Memory B cell (primary cell): ENCODE results near the gene CORO1C.

ENCODE experiments used
- ATAC-seq: fragments of 150-1000 bp; cut with Tn5 transposase; 2 replicates; pipeline ENCODE4 v1.10.0; 2021; ENCODE audit warnings: low read depth, mild to moderate bottlenecking, moderate library complexity
- DNase-seq, 2 donors: peaks; one replicate each; pipeline ENCODE4 v3.0.0; 2022; ENCODE audit warnings: low spot score in 2 of 2
- H3K27ac Mint-ChIP-seq: one replicate; pipeline ENCODE4 v1.8.0; 2022; ENCODE audit warnings: mild to moderate bottlenecking, moderate library complexity, mixed read lengths
- H3K27me3 Mint-ChIP-seq: one replicate; pipeline ENCODE4 v1.8.0; 2022; ENCODE audit warnings: mixed read lengths
- H3K36me3 Mint-ChIP-seq: one replicate; pipeline ENCODE4 v1.8.0; 2022; ENCODE audit warnings: mild to moderate bottlenecking, mixed read lengths
- H3K4me1 Mint-ChIP-seq: one replicate; pipeline ENCODE4 v1.8.0; 2022; ENCODE audit warnings: mixed read lengths
- H3K4me3 Mint-ChIP-seq: one replicate; pipeline ENCODE4 v1.8.0; 2022; ENCODE audit warnings: mild to moderate bottlenecking, moderate library complexity, mixed read lengths
- H3K9me3 Mint-ChIP-seq: one replicate; pipeline ENCODE4 v1.8.0; 2022; ENCODE audit warnings: mixed read lengths

Gene CORO1C

GRCh38 chr12:108644811-108645120 is 86.6 kb downstream of the CORO1C start:
- H3K9me3 Mint-ChIP-seq: no peaks in the 10 kb centered on the region
- no peak overlapping the region for H3K27ac Mint-ChIP-seq
- DNase-seq: no peak
- H3K4me1 Mint-ChIP-seq: peaks cover 51% of the 10 kb centered on the region
- no peak overlapping the region for H3K4me3 Mint-ChIP-seq
- ATAC-seq: no peak
- H3K36me3 Mint-ChIP-seq: peaks cover 33% of the 10 kb centered on the region
- no peaks in the 10 kb centered on the region for H3K27me3 Mint-ChIP-seq

- H3K4me3 Mint-ChIP-seq: no peak overlapping the region
- H3K27me3 Mint-ChIP-seq: no peaks in the 10 kb centered on the region
- no peaks in the 10 kb centered on the region for H3K9me3 Mint-ChIP-seq
- H3K36me3 Mint-ChIP-seq: peaks cover 33% of the 10 kb centered on the region
- DNase-seq: no peak
- peaks cover 51% of the 10 kb centered on the region for H3K4me1 Mint-ChIP-seq
- no peak for ATAC-seq
- H3K27ac Mint-ChIP-seq: peak overlapping the region; percentile 73
Observed at GRCh38 chr12:108643941-108644810, 87.1 kb downstream of the CORO1C start.

GRCh38 chr12:108642899-108643654 is 88.2 kb downstream of the CORO1C start:
- peaks cover 59% of the 10 kb centered on the region for H3K4me1 Mint-ChIP-seq
- no peak overlapping the region for H3K4me3 Mint-ChIP-seq

DNA sequence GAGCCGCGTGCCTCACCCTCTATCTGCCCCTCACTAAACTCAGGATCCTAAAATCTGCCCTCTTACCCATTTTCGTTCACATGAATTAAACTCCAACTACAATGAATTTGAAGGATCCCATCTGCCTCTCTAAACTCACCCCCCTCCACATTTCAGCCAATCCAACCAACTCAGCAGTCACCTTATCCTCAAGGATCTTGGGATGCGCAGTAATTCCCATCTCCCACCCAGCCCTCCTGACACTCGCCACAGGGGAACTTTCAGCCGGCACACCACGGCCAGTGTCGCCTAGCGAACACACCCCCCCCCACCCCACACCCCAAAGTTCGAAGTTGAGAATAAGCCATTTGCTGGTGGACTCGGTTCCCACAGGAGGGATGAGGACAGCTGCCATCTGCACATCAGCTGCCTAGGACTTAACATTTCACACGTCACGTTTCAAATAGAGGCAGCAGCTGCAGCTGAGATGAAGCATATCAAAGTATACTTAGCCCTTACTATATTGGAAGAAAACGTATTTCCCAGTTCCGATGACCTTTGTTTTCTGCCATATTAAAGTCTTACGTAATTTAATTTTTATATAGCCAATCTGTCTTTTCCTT is 88.9 kb downstream of the CORO1C start:
- Mint-ChIP-seq H3K27me3 (no peaks in the 10 kb centered on the region), H3K4me1 (peaks cover 59% of the 10 kb centered on the region), H3K27ac (peak overlapping the region; percentile 90), H3K4me3 (peak overlapping the region; percentile 56), H3K36me3 (peaks cover 30% of the 10 kb centered on the region), H3K9me3 (no peaks in the 10 kb centered on the region)
- ATAC-seq: peak; percentile 67
- DNase-seq: no peak

More at GRCh38 chr12:108642899-108643654, 88.2 kb downstream of the CORO1C start:
- Mint-ChIP-seq H3K9me3 (no peaks in the 10 kb centered on the region), H3K27me3 (no peaks in the 10 kb centered on the region), H3K27ac (peak overlapping the region; percentile 90), H3K36me3 (peaks cover 32% of the 10 kb centered on the region)
- DNase-seq: no peak
- ATAC-seq: no peak

DNA sequence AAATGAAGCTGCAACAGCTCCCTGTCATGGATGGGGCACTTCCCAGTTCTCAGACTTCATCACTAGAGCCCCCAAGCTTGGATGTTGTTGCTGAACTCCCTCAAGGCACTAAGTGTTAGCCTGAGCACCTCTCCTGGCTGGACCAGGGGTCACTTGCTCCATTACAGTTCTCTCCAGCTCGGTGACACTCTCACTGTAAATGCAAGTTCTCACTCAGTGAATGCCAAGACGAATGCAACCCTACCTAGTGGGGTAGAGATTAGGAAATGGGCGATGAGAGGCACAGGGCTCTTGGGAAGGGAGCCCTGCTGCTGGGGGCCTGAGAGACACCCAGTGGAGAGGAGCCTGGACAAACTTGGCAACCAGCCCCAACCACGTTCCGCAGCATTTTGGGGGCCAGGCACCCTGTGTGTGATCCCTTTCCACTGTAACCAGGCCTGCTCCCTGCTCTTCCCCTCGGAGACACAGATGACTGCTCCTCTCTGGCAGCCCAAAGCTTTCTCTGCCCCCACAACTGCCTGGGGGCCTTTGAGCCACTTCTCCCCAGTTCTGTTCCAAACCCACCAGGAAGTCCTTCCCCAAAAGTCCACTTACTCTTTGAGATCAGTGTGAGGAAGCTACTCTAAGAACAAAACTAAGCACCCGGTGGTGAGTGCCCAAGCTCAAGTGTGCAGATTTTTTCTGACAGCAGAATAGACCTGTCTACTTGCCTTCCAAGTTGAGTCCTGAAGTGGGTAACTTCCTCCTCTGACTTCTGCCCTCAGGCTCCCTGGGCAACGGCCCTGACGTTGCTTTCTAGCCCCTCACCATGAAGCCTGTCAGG is 89.7 kb downstream of the CORO1C start:
- Mint-ChIP-seq H3K4me1 (peaks cover 56% of the 10 kb centered on the region), H3K27me3 (no peaks in the 10 kb centered on the region), H3K9me3 (no peaks in the 10 kb centered on the region), H3K36me3 (peaks cover 28% of the 10 kb centered on the region), H3K27ac (peak overlapping the region; percentile 90), H3K4me3 (peak overlapping the region; percentile 56)
- ATAC-seq (peak; percentile 42), DNase-seq (no peak)

DNA sequence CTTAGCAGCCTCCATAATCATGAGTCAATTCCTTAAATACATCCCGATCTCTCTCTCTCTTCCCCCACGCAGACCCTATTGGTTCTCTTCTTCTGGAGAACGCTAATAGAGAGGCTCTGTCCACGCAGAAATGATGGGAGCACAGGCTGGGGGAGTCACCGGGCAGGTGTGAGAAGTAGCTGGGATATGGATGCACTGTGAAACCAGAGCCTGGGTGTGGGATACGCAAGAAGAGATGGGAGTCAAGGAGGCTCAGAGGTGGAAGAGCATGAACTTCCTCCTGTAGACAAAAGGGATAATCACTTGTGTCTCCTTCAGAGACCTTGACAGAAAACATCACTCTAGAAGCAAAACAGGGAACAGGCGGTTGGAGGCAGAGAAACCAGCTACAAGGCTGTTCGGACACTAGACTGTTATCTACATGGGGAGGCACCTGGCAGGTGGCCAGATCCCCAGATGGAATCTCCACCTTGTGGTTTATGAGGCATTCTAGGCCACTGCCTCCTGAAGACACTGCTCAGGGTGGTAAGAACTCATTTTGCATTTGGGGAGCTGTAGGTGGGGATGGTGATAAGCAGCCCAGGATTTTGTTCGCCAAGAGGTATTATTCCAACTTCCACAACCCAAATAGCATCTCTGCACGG is 90.4 kb downstream of the CORO1C start:
- DNase-seq (no peak), ATAC-seq (no peak)
- Mint-ChIP-seq H3K36me3 (peaks cover 25% of the 10 kb centered on the region), H3K27me3 (no peaks in the 10 kb centered on the region), H3K4me1 (peaks cover 54% of the 10 kb centered on the region), H3K27ac (peak overlapping the region; percentile 90), H3K9me3 (no peaks in the 10 kb centered on the region), H3K4me3 (peak overlapping the region; percentile 14)

GRCh38 chr12:108638997-108639822 is 92.1 kb downstream of the CORO1C start:
- Mint-ChIP-seq H3K27me3 (no peaks in the 10 kb centered on the region), H3K4me1 (peaks cover 53% of the 10 kb centered on the region), H3K9me3 (no peaks in the 10 kb centered on the region), H3K4me3 (peak overlapping the region; percentile 27), H3K36me3 (peaks cover 15% of the 10 kb centered on the region), H3K27ac (peak overlapping the region; percentile 90)
- no peak for ATAC-seq
- DNase-seq: no peak

DNA sequence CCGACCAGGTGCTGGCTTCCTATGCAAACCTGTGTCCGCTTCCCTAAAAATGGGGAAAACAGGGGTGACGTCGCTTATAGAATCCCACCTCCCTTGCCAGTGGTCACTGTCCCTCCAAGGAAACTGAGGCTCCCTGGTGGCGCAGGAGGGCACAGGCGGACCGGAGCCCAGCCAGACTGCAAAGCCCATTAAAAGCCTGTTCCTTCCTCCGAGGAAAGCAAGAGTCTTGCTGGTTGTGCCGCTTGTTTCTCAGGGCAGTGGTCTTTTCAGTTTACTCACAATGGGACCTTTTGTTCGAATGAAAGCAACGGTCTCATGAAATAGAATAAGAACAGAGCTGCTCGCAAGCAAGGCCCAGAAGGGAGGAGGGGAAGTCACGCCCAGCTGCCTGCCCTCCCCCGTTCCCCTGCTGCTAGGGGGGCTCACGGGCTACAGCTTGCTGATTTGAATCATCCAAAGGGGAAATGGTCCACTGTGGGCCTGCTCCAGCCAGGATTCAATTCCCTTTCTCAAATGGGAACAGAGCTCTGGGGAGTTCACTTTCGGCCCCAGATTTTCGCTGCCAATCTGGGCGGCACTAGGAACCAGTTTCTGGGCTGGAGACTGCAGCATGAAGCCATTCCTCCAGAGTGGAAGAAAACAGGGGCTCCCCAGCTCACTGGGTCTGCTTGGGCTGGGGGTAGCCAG is 93.0 kb downstream of the CORO1C start:
- peak overlapping the region; percentile 68 for H3K4me3 Mint-ChIP-seq
- peaks cover 55% of the 10 kb centered on the region for H3K4me1 Mint-ChIP-seq
- peak overlapping the region; percentile 90 for H3K27ac Mint-ChIP-seq
- peaks cover 13% of the 10 kb centered on the region for H3K36me3 Mint-ChIP-seq
- ATAC-seq (no peak), DNase-seq (no peak)
- no peaks in the 10 kb centered on the region for H3K9me3 Mint-ChIP-seq
- no peaks in the 10 kb centered on the region for H3K27me3 Mint-ChIP-seq

DNA sequence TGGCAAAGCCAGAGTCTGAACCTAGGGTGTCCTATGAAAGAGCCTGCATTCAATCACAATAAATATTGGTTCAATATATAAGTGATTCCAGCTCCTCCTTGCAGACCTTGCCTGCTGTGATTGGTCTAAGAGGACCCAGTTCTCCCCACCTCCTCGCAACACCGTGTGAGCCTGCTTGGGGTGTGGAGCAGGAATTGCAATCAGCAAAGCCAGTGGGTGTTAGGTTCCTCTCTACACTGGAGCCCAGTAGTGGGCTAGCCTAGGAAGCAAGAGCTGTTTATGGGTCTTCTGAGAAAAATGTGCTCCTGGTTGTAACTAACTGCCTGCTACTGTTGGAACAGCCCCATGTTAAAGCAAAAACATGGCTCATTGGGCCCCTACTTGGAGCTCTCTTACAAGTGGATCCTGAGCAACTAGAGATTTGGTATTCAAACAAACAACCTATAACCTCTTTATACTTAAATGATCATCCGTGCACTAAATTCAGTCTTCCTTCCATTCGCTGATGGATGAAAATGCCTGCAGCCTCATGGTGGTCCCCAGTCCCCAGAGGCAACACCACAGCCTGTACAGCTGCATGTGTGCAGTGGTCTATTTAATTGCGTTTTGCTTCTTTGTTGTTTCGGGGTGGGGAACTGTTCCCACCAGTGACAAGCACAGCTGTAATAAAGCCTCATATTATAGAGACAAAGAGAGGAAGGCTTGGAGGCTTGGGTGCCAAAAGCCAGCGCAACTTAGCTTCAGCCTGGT is 93.9 kb downstream of the CORO1C start:
- Mint-ChIP-seq H3K9me3 (no peaks in the 10 kb centered on the region), H3K4me1 (peaks cover 59% of the 10 kb centered on the region), H3K4me3 (peak overlapping the region; percentile 78), H3K36me3 (peaks cover 13% of the 10 kb centered on the region), H3K27ac (peak overlapping the region; percentile 63), H3K27me3 (no peaks in the 10 kb centered on the region)
- DNase-seq: no peak
- no peak for ATAC-seq

- Mint-ChIP-seq H3K27me3 (no peaks in the 10 kb centered on the region), H3K27ac (peak overlapping the region; percentile 99), H3K4me1 (peaks cover 55% of the 10 kb centered on the region), H3K36me3 (peaks cover 17% of the 10 kb centered on the region), H3K9me3 (no peaks in the 10 kb centered on the region), H3K4me3 (peak overlapping the region; percentile 90)
- no peak for DNase-seq
- no peak for ATAC-seq
Observed at GRCh38 chr12:108635997-108636808, 95.1 kb downstream of the CORO1C start.
